GM12878 (cell line): ENCODE results near the gene ASPG. TPM values are rescaled to one million over a fixed set of nuclear protein-coding genes. Genes with fewer than 3 reads are reported as not detected.

Experiments used
- ATAC-seq: fragments of 200-7000 bp; cut with Tn5 transposase; 3 replicates; pipeline ENCODE4 v1.9.1; 2020; ENCODE audit warnings: mild to moderate bottlenecking, moderate library complexity
- BruUV-seq: library from RNA; stranded (reverse); fragments of 400-500 nt; replicated peaks from 2 replicates; lab custom pipeline; 2021; lab: Mats Ljungman, UMichigan
- CTCF ChIA-PET: fragments of 300-600 bp; sonication (Branson Sonifier 250); formaldehyde crosslinking; extraction: SDS; loops from one replicate; lab custom pipeline; 2021; ENCODE audit warnings: inconsistent platforms; lab: Yijun Ruan, JAX
- POLR2A ChIA-PET: fragments of 350-600 bp; formaldehyde crosslinking; extraction: SDS; loops from one replicate; lab custom pipeline; 2021; ENCODE audit warnings: inconsistent platforms; lab: Charles Lee
- RAD21 ChIA-PET: fragments of 300-600 bp; sonication (Branson Sonifier 250); formaldehyde crosslinking; loops from one replicate; lab custom pipeline; 2023; ENCODE audit warnings: antibody characterized with exemption; ENCODE audit not compliant: unreplicated experiment; lab: Charles Lee
- SMC1A ChIA-PET: fragments of 300-600 bp; sonication (Branson Sonifier 250); formaldehyde crosslinking; loops from one replicate; lab custom pipeline; 2023; ENCODE audit not compliant: unreplicated experiment, uncharacterized antibody; lab: Charles Lee
- DNase-seq: peaks from one replicate; pipeline ENCODE4 v3.0.0-alpha.2; 2011; ENCODE audit warnings: low read depth, low spot score
- FAIRE-seq: peaks from 3 replicates; lab custom pipeline; 2011; peaks lifted over from hg19 to GRCh38; lab: Jason Lieb, UNC
- H2AFZ ChIP-seq: 2 replicates; pipeline ENCODE4 v1.6.0; 2011; ENCODE audit warnings: low read depth, low read length, control low read depth; ENCODE audit not compliant: control insufficient read depth
- H3K27ac ChIP-seq: 2 replicates; pipeline ENCODE4 v1.5.1; 2011; ENCODE audit warnings: control low read depth; ENCODE audit not compliant: control insufficient read depth, insufficient read depth
- H3K27me3 ChIP-seq, 2 experiments: replicated peaks in 1 of 2; 2 replicates each; pipeline versions ENCODE4 v1.6.0 to v1.6.1; 2011; ENCODE audit warnings: low read length in 1 of 2; ENCODE audit not compliant: control insufficient read depth in 2 of 2, insufficient read depth in 2 of 2
- H3K36me3 ChIP-seq, 2 experiments: 2 replicates each; pipeline ENCODE4 v1.5.1; 2011; ENCODE audit warnings: low read length in 1 of 2; ENCODE audit not compliant: control insufficient read depth in 2 of 2, insufficient read depth in 2 of 2
- H3K4me1 ChIP-seq: 2 replicates; pipeline ENCODE4 v1.6.1; 2011; ENCODE audit warnings: mild to moderate bottlenecking, low read length, moderate library complexity, mixed read lengths; ENCODE audit not compliant: control insufficient read depth, insufficient read depth
- H3K4me2 ChIP-seq: 2 replicates; pipeline ENCODE4 v1.6.0; 2011; ENCODE audit warnings: control low read depth; ENCODE audit not compliant: control insufficient read depth, insufficient read depth
- H3K4me3 ChIP-seq: fragments of 200-600 bp; sonication (generic); 2 replicates; pipeline ENCODE4 v1.5.1; 2016
- H3K79me2 ChIP-seq: 2 replicates; pipeline ENCODE4 v1.6.0; 2011; ENCODE audit warnings: low read length; ENCODE audit not compliant: control insufficient read depth, insufficient read depth
- H3K9ac ChIP-seq: 2 replicates; pipeline ENCODE4 v1.8.0; 2011; ENCODE audit warnings: low read length, control low read depth, mixed read lengths; ENCODE audit not compliant: control insufficient read depth, insufficient read depth
- H3K9me3 ChIP-seq: replicated peaks from 3 replicates; pipeline ENCODE4 v1.5.1; 2011; ENCODE audit warnings: mild to moderate bottlenecking, low read length; ENCODE audit not compliant: control insufficient read depth, insufficient read depth
- H4K20me1 ChIP-seq: 2 replicates; pipeline ENCODE4 v1.6.0; 2011; ENCODE audit not compliant: control insufficient read depth, insufficient read depth
- BRCA1 ChIP-seq: IDR thresholded peaks from 2 replicates; pipeline ENCODE4 v1.6.1; 2011; ENCODE audit warnings: low read depth, low read length, improper control_type of control experiment
- CHD4 ChIP-seq: fragments of 200-600 bp; sonication (generic); IDR thresholded peaks from 2 replicates; pipeline ENCODE4 v1.6.1; 2016; ENCODE audit warnings: mild to moderate bottlenecking
- FOXM1 ChIP-seq: IDR thresholded peaks from 2 replicates; pipeline ENCODE4 v1.6.1; 2012; ENCODE audit warnings: low read depth, mild to moderate bottlenecking, inconsistent platforms, low read length, moderate library complexity
- RELA ChIP-seq: fragments of 450-650 bp; IDR thresholded peaks from 2 replicates; pipeline ENCODE4 v1.8.0; 2014; ENCODE audit warnings: borderline replicate concordance; ENCODE audit not compliant: partially characterized antibody
- RFX5 ChIP-seq: IDR thresholded peaks from 2 replicates; pipeline ENCODE4 v1.6.1; 2011; ENCODE audit warnings: low read depth, low read length, improper control_type of control experiment
- WGBS: methylation state at CpG from one replicate; pipeline ENCODE4 v1.1.6; 2016; ENCODE audit warnings: low lambda C conversion rate; ENCODE audit not compliant: insufficient replicate concordance, insufficient coverage; ENCODE audit errors: missing lambda C conversion rate; 5-methylcytosine and 5-hydroxymethylcytosine counted together
- in situ Hi-C: fragments of 300-500 bp; cut with MboI; formaldehyde crosslinking; loops from 9 replicates; pipeline ENCODE4 v1.14.3; 2018; ENCODE audit warnings: mixed read lengths
- intact Hi-C: fragments of 100-400 bp; cut with micrococcal nuclease; formaldehyde crosslinking; loops from one replicate; pipeline ENCODE4 v1.14.2; 2022; ENCODE audit not compliant: unreplicated experiment
- polyA plus RNA-seq, 11 experiments: library from polyadenylated mRNA; depleted of rRNA in 4 of 11; unstranded in 6 of 11; stranded (reverse) in 5 of 11; fragments of >200 nt; fragmentation: Nextera tagmentation in 4 of 11; fragmentation: Illumina TruSeq in 1 of 11; extraction: Ambion mirVana in 4 of 11; extraction: Trizol in 1 of 11; gene quantifications; 1 replicate in 1 of 11; 2 replicates in 10 of 11; pipeline versions ENCODE4 v1.2.1 to v1.2.3, GENCODE V29; 2011 to 2016; ENCODE audit warnings: inconsistent platforms in 2 of 11, missing spikeins in 2 of 11, low read depth in 1 of 11
- total RNA-seq, 4 experiments: library from RNA; depleted of rRNA in 3 of 4; stranded (reverse); fragments of >200 nt in 3 of 4; fragmentation: Illumina TruSeq in 1 of 4; extraction: Trizol in 1 of 4; gene quantifications; 2 replicates each; pipeline versions ENCODE4 v1.2.1 to v1.2.3, GENCODE V29; 2013 to 2021
- TF ChIP-seq, protein P1 (sequence below): IDR thresholded peaks from 2 replicates; pipeline ENCODE4 v1.6.1; 2012; ENCODE audit warnings: mild to moderate bottlenecking, low read depth, low read length

ASPG gene
- total and polyA plus RNA-seq, 10 of the 15 experiments (the other 5 are each of a cell fraction or from before 2014, with no cell fraction given): not detected

DNA sequence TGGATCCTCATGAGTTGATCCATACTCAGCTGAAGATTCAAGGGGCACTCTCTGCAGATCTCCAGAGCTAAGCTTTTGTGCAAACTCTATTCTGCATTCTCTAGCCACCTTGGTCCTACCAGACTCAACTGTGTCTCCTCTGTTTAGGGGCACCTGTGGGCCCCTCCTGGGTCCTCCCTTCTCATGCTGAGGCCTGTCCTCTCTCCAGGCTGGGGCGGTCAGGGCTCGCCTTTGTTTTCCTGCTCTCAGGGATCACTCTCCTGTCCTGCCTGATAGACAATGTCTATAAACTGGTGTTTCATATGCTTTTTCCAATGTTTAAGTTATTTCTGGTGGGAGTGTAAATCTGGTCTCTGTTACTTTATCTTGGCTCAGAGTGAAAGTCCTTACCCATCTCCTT is 41.3 kb downstream of the ASPG start:
- Histone ChIP-seq H3K27ac (no peak overlapping the region), H3K4me3 (no peak overlapping the region), H4K20me1 (no peaks in the 10 kb centered on the region), H3K4me2 (no peak overlapping the region), H3K4me1 (no peaks in the 10 kb centered on the region), H3K9ac (no peak overlapping the region), H3K79me2 (no peaks in the 10 kb centered on the region), H3K27me3 (no peaks in the 10 kb centered on the region), H3K9me3 (no peaks in the 10 kb centered on the region; the same call in 1 of the 3 replicates), H3K36me3 (no peaks in the 10 kb centered on the region), H2AFZ (no peak overlapping the region)
- POLR2A ChIA-PET: no interaction called here
- no peak for TF ChIP-seq RFX5
- TF ChIP-seq CHD4: no peak
- no peak for TF ChIP-seq FOXM1
- TF ChIP-seq BRCA1: no peak
- no peak for TF ChIP-seq RELA
- TF ChIP-seq, protein P1, sequence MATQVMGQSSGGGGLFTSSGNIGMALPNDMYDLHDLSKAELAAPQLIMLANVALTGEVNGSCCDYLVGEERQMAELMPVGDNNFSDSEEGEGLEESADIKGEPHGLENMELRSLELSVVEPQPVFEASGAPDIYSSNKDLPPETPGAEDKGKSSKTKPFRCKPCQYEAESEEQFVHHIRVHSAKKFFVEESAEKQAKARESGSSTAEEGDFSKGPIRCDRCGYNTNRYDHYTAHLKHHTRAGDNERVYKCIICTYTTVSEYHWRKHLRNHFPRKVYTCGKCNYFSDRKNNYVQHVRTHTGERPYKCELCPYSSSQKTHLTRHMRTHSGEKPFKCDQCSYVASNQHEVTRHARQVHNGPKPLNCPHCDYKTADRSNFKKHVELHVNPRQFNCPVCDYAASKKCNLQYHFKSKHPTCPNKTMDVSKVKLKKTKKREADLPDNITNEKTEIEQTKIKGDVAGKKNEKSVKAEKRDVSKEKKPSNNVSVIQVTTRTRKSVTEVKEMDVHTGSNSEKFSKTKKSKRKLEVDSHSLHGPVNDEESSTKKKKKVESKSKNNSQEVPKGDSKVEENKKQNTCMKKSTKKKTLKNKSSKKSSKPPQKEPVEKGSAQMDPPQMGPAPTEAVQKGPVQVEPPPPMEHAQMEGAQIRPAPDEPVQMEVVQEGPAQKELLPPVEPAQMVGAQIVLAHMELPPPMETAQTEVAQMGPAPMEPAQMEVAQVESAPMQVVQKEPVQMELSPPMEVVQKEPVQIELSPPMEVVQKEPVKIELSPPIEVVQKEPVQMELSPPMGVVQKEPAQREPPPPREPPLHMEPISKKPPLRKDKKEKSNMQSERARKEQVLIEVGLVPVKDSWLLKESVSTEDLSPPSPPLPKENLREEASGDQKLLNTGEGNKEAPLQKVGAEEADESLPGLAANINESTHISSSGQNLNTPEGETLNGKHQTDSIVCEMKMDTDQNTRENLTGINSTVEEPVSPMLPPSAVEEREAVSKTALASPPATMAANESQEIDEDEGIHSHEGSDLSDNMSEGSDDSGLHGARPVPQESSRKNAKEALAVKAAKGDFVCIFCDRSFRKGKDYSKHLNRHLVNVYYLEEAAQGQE: no peak
- CTCF ChIA-PET: interaction anchor here (2.0 kb wide), 1 partner anchor 49 kb away, joined by 5 read pairs; no protein-coding TSS in a partner anchor
- WGBS: 93% methylated on average over 2 of the region's 2 CpGs
- FAIRE-seq (no peak), DNase-seq (no peak), ATAC-seq (no peak)
- RAD21 ChIA-PET: no interaction called here
- SMC1A ChIA-PET: no interaction called here
- BruUV-seq: no TSS peak
- in situ Hi-C loops: no loop called here
- intact Hi-C loops: no loop called here
